ENCODE results near the gene PLCL1. TPM values are rescaled to one million over a fixed set of nuclear protein-coding genes. Genes with fewer than 3 reads are reported as not detected.

The PLCL1 gene
- polyA plus RNA-seq, 1 of the 3 experiments (the other 2 are of a cell fraction), result 7.7 TPM

- no peaks in the 10 kb centered on the region for H3K79me2 ChIP-seq (ENCODE audit: insufficient read depth)
- no peaks in the 10 kb centered on the region for H4K20me1 ChIP-seq (ENCODE audit: insufficient read depth)
- POLR2A ChIA-PET, result no interaction called here
- H3K36me3 ChIP-seq (replicated peaks in 1 of 2; ENCODE audit: control insufficient read depth in 1 of 2, insufficient read depth in 2 of 2, low read length in 1 of 2), result peaks cover 0 to 6% of the 10 kb centered on the region in 2 experiments
- TF ChIP-seq TAF1 (IDR thresholded peaks at IDR 0.05; ENCODE audit: borderline replicate concordance, low read depth, low read length), result no peak
- TF ChIP-seq USF1 (IDR thresholded peaks at IDR 0.05; ENCODE audit: borderline replicate concordance, low read depth), result no peak
- no peak for TF ChIP-seq CTCF (IDR thresholded peaks at IDR 0.05)
- no peak for TF ChIP-seq RXRA (IDR thresholded peaks at IDR 0.05; ENCODE audit: borderline replicate concordance, low read depth)
- TF ChIP-seq GABPA (IDR thresholded peaks at IDR 0.05; ENCODE audit: low read depth), result no peak
- no peak for TF ChIP-seq REST (IDR thresholded peaks at IDR 0.05; ENCODE audit: low read depth, low read length)
- no peak for TF ChIP-seq USF2 (IDR thresholded peaks at IDR 0.05; ENCODE audit: borderline replicate concordance, low read depth, low read length)
- TF ChIP-seq IRF3 (IDR thresholded peaks at IDR 0.05; ENCODE audit: low read depth, low read length), result no peak
- TF ChIP-seq MEF2A (IDR thresholded peaks at IDR 0.05; ENCODE audit: borderline replicate concordance, low read depth), result no peak
- WGBS (ENCODE audit: low lambda C conversion rate), result 74% methylated on average over 2 of the region's 2 CpGs
- no peaks in the 10 kb centered on the region for H3F3A ChIP-seq (replicated peaks; ENCODE audit: insufficient read depth)
- H3K27me3 ChIP-seq (ENCODE audit: insufficient read depth), result no peaks in the 10 kb centered on the region
- CTCF ChIA-PET, result interaction anchor here (1.0 to 1.6 kb wide), 2 partner anchors 28 to 155 kb away, joined by 3 read pairs; no protein-coding TSS in a partner anchor
- H3K4me2 ChIP-seq, result no peak overlapping the region
- H3K4me1 ChIP-seq (ENCODE audit: control insufficient read depth in 1 of 2, insufficient read depth in 2 of 2, low read depth in 1 of 2, low read length in 1 of 2), result peaks cover 0 to 14% of the 10 kb centered on the region in 2 experiments; a peak in 2 of 4 replicates
- H3K9me2 ChIP-seq, result no peaks in the 10 kb centered on the region
- H2AFZ ChIP-seq (ENCODE audit: low read depth), result no peak overlapping the region
- H3K27ac ChIP-seq (ENCODE audit: low read depth in 2 of 2, low read length in 1 of 2), result no peak overlapping the region
- H3K9ac ChIP-seq, result no peak overlapping the region
- H3K4me3 ChIP-seq (ENCODE audit: low read depth in 2 of 2, low read length in 1 of 2), result no peak overlapping the region
- DNase-seq, result no peak
- H3K9me3 ChIP-seq, result no peaks in the 10 kb centered on the region
Measured at GRCh38 chr2:198141726-198142125, 337.3 kb downstream of the PLCL1 start.

All from SK-N-SH (cell line).